Trophoblast cell (in vitro differentiated cells and primary cell): ENCODE data around the gene PPP1R15B.

Source experiments
- DNase-seq, 2 donors: peaks; one replicate each; pipeline ENCODE4 v3.0.0-alpha.2; 2016
- H2AFZ ChIP-seq: 2 replicates; pipeline ENCODE4 v1.6.1; 2013; ENCODE audit warnings: low read length, moderate library complexity, mild to moderate bottlenecking; ENCODE audit not compliant: insufficient read depth, poor library complexity
- H2AK5ac ChIP-seq: 2 replicates; pipeline ENCODE4 v1.6.1; 2013; ENCODE audit warnings: mild to moderate bottlenecking, low read length
- H2BK120ac ChIP-seq: 2 replicates; pipeline ENCODE4 v1.6.1; 2013; ENCODE audit warnings: low read length, mild to moderate bottlenecking, moderate library complexity; ENCODE audit not compliant: insufficient read depth, poor library complexity
- H2BK12ac ChIP-seq: 2 replicates; pipeline ENCODE4 v1.6.1; 2013; ENCODE audit warnings: mild to moderate bottlenecking, low read length, moderate library complexity
- H2BK5ac ChIP-seq: 2 replicates; pipeline ENCODE4 v1.6.1; 2013; ENCODE audit warnings: low read length, low read depth, moderate library complexity, mild to moderate bottlenecking; ENCODE audit not compliant: poor library complexity
- H3K14ac ChIP-seq: 2 replicates; pipeline ENCODE4 v1.6.1; 2013; ENCODE audit warnings: mild to moderate bottlenecking, low read length
- H3K18ac ChIP-seq: 2 replicates; pipeline ENCODE4 v1.6.1; 2013; ENCODE audit warnings: mild to moderate bottlenecking, low read length
- H3K23ac ChIP-seq: 2 replicates; pipeline ENCODE4 v1.6.1; 2013; ENCODE audit warnings: low read length
- H3K27ac ChIP-seq: 2 replicates; pipeline ENCODE4 v1.5.1; 2013; ENCODE audit warnings: low read depth, mild to moderate bottlenecking, inconsistent platforms, low read length, moderate library complexity
- H3K27me3 ChIP-seq: 2 replicates; pipeline ENCODE4 v1.6.1; 2013; ENCODE audit warnings: inconsistent platforms, mild to moderate bottlenecking, low read length, moderate library complexity; ENCODE audit not compliant: insufficient read depth
- H3K36me3 ChIP-seq, 2 experiments: 1 replicate in 1 of 2; 2 replicates in 1 of 2; pipeline ENCODE4 v1.6.1; 2013; ENCODE audit warnings: low read length in 2 of 2, mild to moderate bottlenecking in 2 of 2, moderate library complexity in 1 of 2; ENCODE audit not compliant: insufficient read depth in 2 of 2, control insufficient read depth in 1 of 2
- H3K4ac ChIP-seq: 2 replicates; pipeline ENCODE4 v1.6.1; 2013; ENCODE audit warnings: low read depth, mild to moderate bottlenecking, low read length, moderate library complexity
- H3K4me1 ChIP-seq, 2 experiments: 1 replicate in 1 of 2; 2 replicates in 1 of 2; pipeline ENCODE4 v1.6.1; 2013; ENCODE audit warnings: low read length in 2 of 2, mild to moderate bottlenecking in 2 of 2, moderate library complexity in 1 of 2; ENCODE audit not compliant: insufficient read depth in 2 of 2, control insufficient read depth in 1 of 2
- H3K4me2 ChIP-seq: 2 replicates; pipeline ENCODE4 v1.6.1; 2013; ENCODE audit warnings: inconsistent platforms, mild to moderate bottlenecking, low read length, moderate library complexity
- H3K4me3 ChIP-seq: 2 replicates; pipeline ENCODE4 v1.5.1; 2013; ENCODE audit warnings: mild to moderate bottlenecking, low read depth, low read length, inconsistent platforms
- H3K79me1 ChIP-seq: one replicate; pipeline ENCODE4 v1.6.1; 2013; ENCODE audit warnings: low read length
- H3K79me2 ChIP-seq: 2 replicates; pipeline ENCODE4 v1.6.1; 2013; ENCODE audit warnings: low read length, mild to moderate bottlenecking; ENCODE audit not compliant: control insufficient read depth, insufficient read depth, poor library complexity
- H3K9ac ChIP-seq: 2 replicates; pipeline ENCODE4 v1.6.1; 2013; ENCODE audit warnings: mild to moderate bottlenecking, low read length
- H3K9me3 ChIP-seq: 2 replicates; pipeline ENCODE4 v1.6.1; 2013; ENCODE audit warnings: low read depth, mild to moderate bottlenecking, control low read depth, inconsistent platforms, low read length; ENCODE audit not compliant: insufficient read depth
- H4K12ac ChIP-seq: 2 replicates; pipeline ENCODE4 v1.6.1; 2013; ENCODE audit warnings: low read depth, mild to moderate bottlenecking, low read length, moderate library complexity
- H4K8ac ChIP-seq: 2 replicates; pipeline ENCODE4 v1.6.1; 2013; ENCODE audit warnings: low read depth, mild to moderate bottlenecking, low read length, moderate library complexity
- H4K91ac ChIP-seq: one replicate; pipeline ENCODE4 v1.6.1; 2013; ENCODE audit warnings: low read depth, mild to moderate bottlenecking, low read length, moderate library complexity
- WGBS: extraction: QIAGEN DNeasy Blood & Tissue Kit; methylation state at CpG from one replicate; pipeline ENCODE4 v1.1.7; 2013; ENCODE audit warnings: missing lambda C conversion rate; ENCODE audit not compliant: insufficient read length, insufficient coverage; ENCODE audit errors: extremely low coverage; 5-methylcytosine and 5-hydroxymethylcytosine counted together

PPP1R15B gene

GRCh38 chr1:204437796-204438570 lies 26.4 kb upstream of the PPP1R15B start:
- H3K18ac ChIP-seq: no peak overlapping the region
- no peak overlapping the region for H2BK120ac ChIP-seq
- H2AK5ac ChIP-seq: no peak overlapping the region
- no peak overlapping the region for H3K4me2 ChIP-seq
- no peak overlapping the region for H3K14ac ChIP-seq
- peaks cover 9% of the 10 kb centered on the region for H3K79me1 ChIP-seq
- no peak overlapping the region for H3K9ac ChIP-seq
- H2BK12ac ChIP-seq: no peak overlapping the region
- no peak overlapping the region for H3K23ac ChIP-seq
- no peaks in the 10 kb centered on the region for H3K9me3 ChIP-seq
- H3K27me3 ChIP-seq: no peaks in the 10 kb centered on the region
- H3K27ac ChIP-seq: peak overlapping the region; percentile 44
- H3K4me3 ChIP-seq: no peak overlapping the region
- H4K8ac ChIP-seq: no peak overlapping the region
- H4K91ac ChIP-seq: no peak overlapping the region
- H4K12ac ChIP-seq: no peak overlapping the region
- WGBS: no CpG with 5 or more reads among the region's 8 CpGs
- no peak overlapping the region for H3K4ac ChIP-seq
- H2AFZ ChIP-seq: no peak overlapping the region
- H3K36me3 ChIP-seq: peaks cover 19 to 29% of the 10 kb centered on the region in 2 experiments
- H2BK5ac ChIP-seq: no peak overlapping the region
- DNase-seq: peak; percentile 86 to 91
- H3K79me2 ChIP-seq: no peaks in the 10 kb centered on the region
- H3K4me1 ChIP-seq: peaks cover 10 to 23% of the 10 kb centered on the region in 2 experiments

GRCh38 chr1:204435872-204436271 lies 24.3 kb upstream of the PPP1R15B start:
- Histone ChIP-seq H3K18ac (no peak overlapping the region), H4K8ac (no peak overlapping the region), H2AK5ac (no peak overlapping the region), H4K91ac (no peak overlapping the region), H3K4me3 (no peak overlapping the region), H2BK12ac (no peak overlapping the region), H3K36me3 (peaks cover 19 to 24% of the 10 kb centered on the region in 2 experiments), H3K27me3 (no peaks in the 10 kb centered on the region), H3K9ac (no peak overlapping the region), H3K4me1 (peaks cover 7 to 18% of the 10 kb centered on the region in 2 experiments), H3K4me2 (no peak overlapping the region), H3K23ac (no peak overlapping the region), H3K79me1 (peaks cover 3% of the 10 kb centered on the region), H2BK120ac (no peak overlapping the region), H3K27ac (no peak overlapping the region), H3K79me2 (no peaks in the 10 kb centered on the region), H3K4ac (no peak overlapping the region), H4K12ac (no peak overlapping the region), H3K9me3 (no peaks in the 10 kb centered on the region), H3K14ac (no peak overlapping the region), H2AFZ (no peak overlapping the region), H2BK5ac (no peak overlapping the region)
- WGBS: no CpG with 5 or more reads among the region's 3 CpGs
- DNase-seq: peak; percentile 34 to 63

GRCh38 chr1:204435381-204435831 lies 23.8 kb upstream of the PPP1R15B start:
- Histone ChIP-seq H2BK5ac (no peak overlapping the region), H2AFZ (no peak overlapping the region), H3K4me3 (no peak overlapping the region), H3K23ac (no peak overlapping the region), H3K27me3 (no peaks in the 10 kb centered on the region), H4K12ac (no peak overlapping the region), H3K36me3 (peaks cover 19 to 24% of the 10 kb centered on the region in 2 experiments), H3K27ac (no peak overlapping the region), H3K9me3 (no peaks in the 10 kb centered on the region), H2AK5ac (no peak overlapping the region), H3K18ac (no peak overlapping the region), H2BK120ac (no peak overlapping the region), H3K4me2 (no peak overlapping the region), H2BK12ac (no peak overlapping the region), H4K91ac (no peak overlapping the region), H3K79me2 (no peaks in the 10 kb centered on the region), H4K8ac (no peak overlapping the region), H3K9ac (no peak overlapping the region), H3K4me1 (peaks cover 7 to 18% of the 10 kb centered on the region in 2 experiments), H3K79me1 (peaks cover 3% of the 10 kb centered on the region), H3K4ac (no peak overlapping the region), H3K14ac (no peak overlapping the region)
- peak; percentile 77 to 93 for DNase-seq
- no CpG with 5 or more reads among the region's 4 CpGs for WGBS

- Histone ChIP-seq H3K18ac (no peak overlapping the region), H2BK5ac (no peak overlapping the region), H2AK5ac (no peak overlapping the region), H3K4me2 (no peak overlapping the region), H3K14ac (no peak overlapping the region), H3K27me3 (no peaks in the 10 kb centered on the region), H3K79me2 (no peaks in the 10 kb centered on the region), H3K23ac (no peak overlapping the region), H2BK12ac (no peak overlapping the region), H3K27ac (no peak overlapping the region), H4K12ac (no peak overlapping the region), H3K36me3 (peaks cover 22 to 27% of the 10 kb centered on the region in 2 experiments), H3K4ac (no peak overlapping the region), H4K91ac (no peak overlapping the region), H2BK120ac (no peak overlapping the region), H3K79me1 (peaks cover 3% of the 10 kb centered on the region), H4K8ac (no peak overlapping the region), H3K4me1 (peaks cover 7 to 18% of the 10 kb centered on the region in 2 experiments), H3K4me3 (no peak overlapping the region), H2AFZ (no peak overlapping the region), H3K9ac (no peak overlapping the region), H3K9me3 (no peaks in the 10 kb centered on the region)
- DNase-seq: no peak
- WGBS: no CpG with 5 or more reads among the region's 9 CpGs
These were observed 22.6 kb upstream of the PPP1R15B start for GRCh38 chr1:204434116-204434755.
